Stimulated activated CD4-positive, alpha-beta T cell treated with anti-CD3 and anti-CD28 coated beads, Interleukin-1b, Interleukin-23, amount 100 ng/mL, for 1 hour (primary cell): ENCODE results near the gene HDAC1.
"Not testable (repeated sequence)": the region's sequence is repeated elsewhere in the genome, so short reads cannot be mapped to it uniquely, and the experiment has no call there.

Experiments used
- DNase-seq, 2 donors: peaks; one replicate each; pipeline ENCODE4 v3.0.0-alpha.2; 2020; ENCODE audit warnings: low read depth in 2 of 2

HDAC1 gene

DNA sequence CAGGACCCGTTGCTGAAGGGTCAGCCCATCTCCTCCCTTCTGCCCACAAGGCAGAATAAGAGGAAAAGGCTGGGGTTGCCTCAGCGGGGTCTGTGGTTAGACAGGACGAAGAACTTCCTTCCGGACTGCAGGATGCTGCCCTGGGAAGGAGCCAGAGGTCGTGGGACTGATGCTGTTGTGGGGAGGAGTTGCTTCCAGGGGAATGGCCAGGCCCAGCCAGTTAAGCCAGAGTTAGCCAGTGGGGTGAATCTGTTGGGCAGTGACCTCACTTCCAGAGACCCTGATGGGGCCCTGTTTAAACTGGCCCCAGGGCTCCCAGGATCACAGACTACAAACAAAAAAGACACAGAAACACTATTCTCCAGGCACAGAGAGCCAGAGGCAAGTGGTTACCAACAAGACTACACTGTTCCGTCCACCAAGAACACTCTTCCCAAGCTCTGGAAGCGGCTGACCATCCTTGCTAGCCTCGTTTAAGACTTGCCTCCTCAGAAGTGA, 57.4 kb downstream of the HDAC1 start:
- no peak for DNase-seq

DNA sequence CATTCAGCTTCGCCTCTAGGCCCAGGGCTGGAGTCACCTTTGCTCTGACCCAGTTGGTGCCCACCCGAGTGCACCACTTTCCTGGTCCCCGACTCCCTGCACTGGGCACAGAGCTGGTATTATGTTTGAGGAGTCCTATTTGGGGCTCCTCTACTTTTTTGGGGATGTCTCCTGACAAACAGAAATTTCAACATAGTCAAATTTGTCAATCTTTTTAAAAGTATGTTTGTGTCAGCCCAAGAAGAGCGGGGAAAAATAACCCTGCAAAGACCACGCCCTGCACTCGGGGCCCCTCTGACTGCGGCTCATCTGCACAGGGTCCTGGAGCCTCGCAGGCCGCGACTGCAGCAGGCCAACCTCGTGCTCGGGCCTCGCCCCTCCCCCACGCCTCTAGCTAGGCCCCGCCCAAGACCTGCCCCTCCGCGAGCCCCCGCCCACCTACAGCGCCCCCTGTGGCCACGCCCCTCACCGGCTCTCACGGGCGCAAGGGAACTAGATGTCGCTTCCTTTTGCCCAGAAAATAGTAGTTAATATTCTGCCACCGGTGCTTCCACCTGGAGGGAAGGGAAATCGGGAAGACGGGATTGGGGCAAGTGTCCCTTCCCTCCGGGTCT, 59.0 kb downstream of the HDAC1 start:
- DNase-seq, result peak; percentile 44 to 72

DNA sequence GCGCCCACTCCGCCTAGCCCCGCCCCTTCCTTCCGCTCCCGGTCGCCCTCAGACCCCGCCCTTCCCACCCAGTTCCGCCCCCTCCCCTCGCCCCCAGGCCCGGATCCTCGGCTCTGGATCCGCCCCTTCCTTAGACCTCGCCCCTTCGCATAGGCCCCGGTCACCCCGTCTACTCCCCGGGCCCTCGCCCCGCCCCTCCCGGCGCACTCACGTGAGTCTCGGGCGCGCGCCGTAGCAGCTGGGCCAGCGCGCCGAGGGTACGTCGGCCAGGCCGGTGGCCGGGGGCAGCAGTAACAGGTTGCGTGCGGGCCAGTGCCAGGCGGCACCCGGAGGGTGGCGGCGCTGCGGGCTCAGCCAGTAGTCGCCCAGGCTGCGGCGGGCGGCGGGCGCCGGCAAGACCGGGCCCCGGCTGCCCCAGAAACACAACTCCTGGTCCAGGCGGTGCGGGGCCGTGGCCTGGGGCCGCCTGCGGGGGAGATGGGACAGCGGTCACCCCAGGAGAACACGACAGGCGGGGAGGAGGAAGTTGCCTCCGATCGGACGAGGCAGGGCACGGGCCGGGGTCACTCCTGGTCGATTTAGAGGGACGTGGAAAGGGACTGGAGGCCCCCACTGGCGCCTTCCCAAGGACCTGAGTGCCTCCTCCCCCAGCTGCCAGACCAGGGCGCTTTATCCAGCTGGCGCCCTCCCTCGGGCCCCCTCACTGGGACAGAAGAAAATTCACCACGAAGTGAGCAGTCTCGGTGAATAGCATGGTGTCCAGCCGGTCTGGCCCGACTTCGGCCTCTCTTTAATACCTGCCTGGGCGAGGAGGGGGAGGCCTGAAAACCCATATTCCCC, 59.7 kb downstream of the HDAC1 start:
- peak; percentile 83 to 89 for DNase-seq

DNA sequence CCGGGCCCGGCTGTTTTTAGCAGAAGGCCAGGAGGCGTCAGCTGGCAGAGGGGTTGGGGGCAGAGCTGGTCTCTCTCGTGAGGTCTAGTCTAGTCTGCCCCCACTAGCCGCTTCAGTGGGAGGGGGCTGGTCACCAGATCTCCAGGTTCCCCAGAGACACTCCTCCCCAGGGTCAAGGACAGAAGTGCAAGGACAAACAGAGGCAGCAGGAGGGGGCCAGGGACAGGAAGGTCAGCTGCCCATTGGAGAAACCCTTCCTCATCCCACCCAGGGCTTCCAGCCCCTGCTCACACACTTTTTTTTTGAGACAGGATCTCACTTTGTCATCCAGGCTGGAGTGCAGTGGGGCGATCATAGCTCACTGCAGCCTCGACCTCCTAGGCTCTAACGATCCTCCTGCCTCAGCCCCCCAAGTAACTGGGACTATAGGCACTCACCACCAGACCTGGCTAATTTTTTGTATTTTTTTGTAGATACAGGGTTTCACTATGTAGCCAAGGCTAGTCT, 60.4 kb downstream of the HDAC1 start:
- no peak for DNase-seq

DNA sequence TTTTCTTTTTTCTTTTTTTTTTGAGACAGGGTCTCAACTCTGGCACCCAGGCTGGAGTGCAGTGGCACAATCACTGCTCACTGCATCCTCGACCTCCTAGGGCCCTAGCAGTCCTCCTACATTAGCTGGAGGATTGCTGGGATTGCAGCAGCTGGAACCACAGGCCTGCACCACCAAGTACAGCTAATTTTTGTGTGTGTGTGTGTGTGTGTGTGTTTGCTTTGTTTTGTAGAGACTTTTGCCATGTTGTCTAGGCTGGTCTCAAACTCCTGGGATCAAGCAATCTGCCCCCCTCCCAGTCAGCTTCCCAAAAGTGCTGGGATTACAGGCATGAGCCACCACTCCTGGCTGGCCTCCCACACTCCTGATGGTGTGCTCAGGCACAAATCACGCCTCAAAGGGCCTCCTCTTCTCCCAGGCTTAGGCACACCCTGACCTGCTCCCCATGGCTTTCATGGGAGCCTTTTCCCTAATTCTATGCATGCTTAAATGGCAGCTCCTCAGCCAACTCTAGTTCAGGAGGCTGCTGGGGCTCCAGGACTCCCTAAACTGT, 61.0 kb downstream of the HDAC1 start:
- no peak for DNase-seq

GRCh38 chr1:32353431-32353830, 61.5 kb downstream of the HDAC1 start:
- no peak for DNase-seq

GRCh38 chr1:32353886-32354570, 62.1 kb downstream of the HDAC1 start:
- no peak for DNase-seq

DNA sequence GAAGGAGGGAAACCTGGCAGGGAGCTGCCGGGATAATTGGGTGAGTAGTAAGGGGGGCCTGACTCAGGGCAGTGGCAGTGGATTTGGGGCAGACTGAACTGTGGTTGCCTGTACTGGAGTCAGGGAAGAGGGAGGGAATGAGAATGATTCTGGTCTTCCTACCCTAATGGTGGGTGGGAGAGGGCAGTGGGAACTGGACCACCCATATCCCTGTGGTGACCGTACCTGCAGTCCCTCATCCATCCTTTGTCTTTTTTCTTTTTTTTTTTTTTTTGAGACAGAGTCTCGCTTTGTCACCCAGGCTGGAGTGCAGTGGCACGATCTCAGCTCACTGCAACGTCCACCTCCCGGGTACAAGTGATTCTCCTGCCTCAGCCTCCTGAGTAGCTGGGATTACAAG, 63.9 kb downstream of the HDAC1 start:
- DNase-seq, result not testable (repeated sequence)

DNA sequence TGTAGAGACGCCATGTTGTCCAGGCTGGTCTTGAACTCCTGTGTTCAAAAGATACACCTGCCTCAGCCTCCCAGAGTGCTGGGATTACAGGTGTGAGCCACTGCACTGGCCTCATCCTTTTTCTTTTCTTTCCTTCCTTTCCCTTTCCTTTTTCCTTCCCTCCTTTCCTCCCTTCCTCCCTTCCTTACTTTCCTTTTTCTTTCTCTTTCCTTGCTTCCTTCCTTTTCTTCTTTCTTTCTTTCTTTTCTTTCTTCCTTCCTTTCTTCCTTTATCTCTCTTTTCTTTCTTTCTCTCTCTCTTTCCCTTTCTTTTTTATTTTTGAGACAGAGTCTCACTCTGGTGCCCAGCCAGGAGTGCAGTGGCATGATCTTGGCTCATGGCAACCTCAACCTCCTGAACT, 64.6 kb downstream of the HDAC1 start:
- DNase-seq, result no peak

DNA sequence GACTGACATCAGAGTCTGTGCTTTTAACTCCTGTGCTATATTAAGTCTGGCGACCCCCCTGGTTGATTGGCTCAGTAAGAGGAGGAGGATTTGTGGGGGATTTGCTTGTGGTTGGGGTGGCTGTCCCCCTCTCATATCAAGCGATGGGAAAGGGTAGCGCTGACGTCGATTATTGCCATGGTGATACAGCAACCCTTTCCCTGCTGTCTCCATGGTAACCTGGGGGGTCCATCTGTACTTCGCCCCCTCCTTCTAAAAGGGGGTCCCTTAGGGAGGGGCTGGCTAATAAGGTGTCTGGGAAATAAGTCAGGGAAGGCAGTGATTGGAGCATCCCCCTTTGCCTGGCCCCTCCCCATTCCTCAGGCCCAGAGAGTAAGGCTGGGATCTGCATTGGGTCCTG, 65.7 kb downstream of the HDAC1 start:
- DNase-seq, result no peak

GRCh38 chr1:32358435-32358834, 66.6 kb downstream of the HDAC1 start:
- no peak for DNase-seq

DNA sequence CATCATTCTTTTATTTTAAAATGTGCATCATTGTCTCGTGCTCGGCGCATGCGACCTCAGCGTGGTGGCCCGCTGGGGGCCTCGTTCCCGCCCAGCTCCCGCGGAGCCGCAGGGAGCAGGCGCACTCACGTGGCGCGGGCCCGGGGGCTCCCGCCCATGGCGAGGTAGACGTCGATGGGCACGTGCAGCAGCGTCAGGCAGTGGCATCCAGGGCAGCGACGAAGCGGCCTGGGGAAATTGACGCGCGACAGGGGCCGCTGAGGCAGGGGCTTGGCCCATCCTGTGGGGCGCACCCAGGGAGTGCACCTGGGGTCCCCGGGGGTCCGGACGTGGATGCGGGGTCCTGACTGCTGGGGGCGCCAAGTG, 69.4 kb downstream of the HDAC1 start:
- DNase-seq, result no peak

- DNase-seq, result peak in 1 of 2 donors; percentile 22
These were observed 70.0 kb downstream of the HDAC1 start for GRCh38 chr1:32361674-32362473.

GRCh38 chr1:32362474-32363313, 70.8 kb downstream of the HDAC1 start, which contains the start of the genes FAM229A and TSSK3:
TSS of gene FAM229A (minus strand) at chr1:32362485. CDS start at chr1:32362091, 394 bp downstream.
TSS of gene TSSK3 (plus strand) at chr1:32362539. CDS start at chr1:32362702, 163 bp downstream.
- DNase-seq, result no peak

DNA sequence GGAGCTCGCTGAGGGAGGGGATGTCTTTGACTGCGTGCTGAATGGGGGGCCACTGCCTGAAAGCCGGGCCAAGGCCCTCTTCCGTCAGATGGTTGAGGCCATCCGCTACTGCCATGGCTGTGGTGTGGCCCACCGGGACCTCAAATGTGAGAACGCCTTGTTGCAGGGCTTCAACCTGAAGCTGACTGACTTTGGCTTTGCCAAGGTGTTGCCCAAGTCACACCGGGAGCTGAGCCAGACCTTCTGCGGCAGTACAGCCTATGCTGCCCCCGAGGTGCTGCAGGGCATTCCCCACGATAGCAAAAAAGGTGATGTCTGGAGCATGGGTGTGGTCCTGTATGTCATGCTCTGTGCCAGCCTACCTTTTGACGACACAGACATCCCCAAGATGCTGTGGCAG, 71.8 kb downstream of the HDAC1 start:
- DNase-seq, result no peak

DNA sequence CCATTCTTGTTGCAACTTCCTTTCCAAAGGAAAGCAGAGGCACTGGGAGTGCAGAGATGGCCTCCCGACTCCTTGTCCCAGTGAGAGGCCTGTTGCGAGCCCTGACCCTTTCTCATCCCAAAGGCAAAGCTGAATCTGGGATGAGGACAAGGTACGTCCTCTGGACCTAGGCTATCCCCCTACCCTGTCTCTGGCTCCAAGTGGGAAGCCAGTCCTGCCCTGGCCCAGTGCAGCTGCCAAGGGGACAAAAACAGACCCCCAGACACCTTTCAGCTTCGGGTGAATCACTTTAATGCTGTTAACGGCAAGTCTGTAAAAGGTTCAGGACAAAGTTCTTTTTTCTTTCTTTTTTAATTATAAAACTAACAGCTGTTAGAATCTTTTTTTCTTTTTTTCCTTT, 73.0 kb downstream of the HDAC1 start:
- DNase-seq, result no peak

GRCh38 chr1:32365445-32365844, 73.6 kb downstream of the HDAC1 start:
- DNase-seq, result no peak

GRCh38 chr1:32367912-32368635, 76.2 kb downstream of the HDAC1 start:
- no peak for DNase-seq

DNA sequence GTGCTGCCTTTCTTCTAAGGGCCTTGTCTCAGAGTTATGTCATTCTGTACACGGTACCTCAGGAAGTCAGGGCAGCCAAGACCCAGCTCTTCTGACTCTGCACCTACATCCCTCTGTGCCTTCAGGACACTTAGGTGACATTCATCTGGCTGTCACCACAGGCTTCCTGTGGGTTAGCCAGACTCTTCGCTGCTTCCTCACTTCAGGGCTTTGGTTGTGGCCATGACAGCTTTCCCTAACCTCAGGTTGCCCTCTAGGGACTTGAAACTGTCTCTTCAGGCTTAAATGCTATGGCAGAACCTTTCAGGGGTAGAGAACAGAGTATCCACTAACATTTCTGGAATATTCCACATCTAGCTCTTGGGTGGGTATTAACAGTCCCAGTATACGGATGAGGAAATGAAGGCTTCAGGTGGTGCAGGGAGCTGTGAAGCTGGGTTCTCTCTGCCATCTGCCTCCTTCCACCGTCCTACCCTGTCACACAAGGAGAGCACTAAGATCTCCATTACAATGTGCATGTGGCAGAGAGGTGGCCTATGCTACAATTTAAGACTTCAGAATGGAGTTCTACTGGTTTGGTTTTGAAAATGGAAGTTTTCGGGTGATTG, 80.4 kb downstream of the HDAC1 start:
- DNase-seq, result no peak
